ENCODE measurements around the gene GJB5. TPM values are rescaled to one million over a fixed set of nuclear protein-coding genes. Genes with fewer than 3 reads are reported as not detected.

GJB5 gene
- total RNA-seq, 1 experiment from 2014 or later, result not detected

DNA sequence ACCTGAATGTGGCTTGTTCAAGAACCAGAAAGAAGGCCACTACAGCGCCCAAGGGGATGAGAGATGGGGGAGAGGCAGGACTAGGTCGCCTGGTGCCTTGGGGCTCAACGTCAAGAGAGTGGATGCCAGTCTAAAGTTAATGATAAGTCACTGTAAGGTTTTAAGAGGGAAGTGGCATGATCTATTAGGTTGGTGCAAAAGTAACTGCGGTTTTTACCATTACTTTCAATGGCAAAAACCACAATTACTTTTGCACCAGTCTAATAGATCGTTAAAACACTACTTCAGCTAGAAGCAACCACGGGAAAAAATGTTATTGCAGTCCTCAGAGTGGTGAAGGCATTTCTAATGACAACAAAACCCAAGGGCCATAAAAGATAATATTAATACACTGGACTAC, 23.5 kb downstream of the GJB5 start:
- POLR2A ChIA-PET, result no interaction called here
- DNase-seq (ENCODE audit: low read depth, low spot score) (no peak), ATAC-seq (no peak)
- intact Hi-C loops (cut with micrococcal nuclease; ENCODE audit: unreplicated experiment) (no loop called here), in situ Hi-C loops (cut with HindIII; ENCODE audit: low pct_unique_long_range_greater_than_20kb, low sequenced_read_pairs) (no loop called here)
- no TSS peak for BruUV-seq (replicated peaks)
- Histone ChIP-seq H3K4me3 (ENCODE audit: low read depth in 2 of 2, low read length in 2 of 2) (no peak overlapping the region), H3K27ac (ENCODE audit: low read length) (no peak overlapping the region), H3K9me3 (ENCODE audit: control insufficient read depth, insufficient read depth, low read depth, low read length) (no peaks in the 10 kb centered on the region), H3K27me3 (ENCODE audit: control insufficient read depth, insufficient read depth, low read length) (peaks cover 3% of the 10 kb centered on the region), H3K36me3 (ENCODE audit: control insufficient read depth, insufficient read depth, low read length) (peaks cover 5% of the 10 kb centered on the region; the same call in 1 of the 2 replicates), H3K4me1 (ENCODE audit: control insufficient read depth, insufficient read depth, low read length) (peaks cover 5% of the 10 kb centered on the region; the same call in 1 of the 2 replicates)
- TF ChIP-seq SIN3A (IDR thresholded peaks at IDR 0.05; ENCODE audit: borderline replicate concordance, insufficient read depth, low read depth, low read length) (no peak), CTCF (IDR thresholded peaks at IDR 0.05) (no peak), POLR2AphosphoS5 (IDR thresholded peaks at IDR 0.05; ENCODE audit: low read depth, low read length) (no peak), TCF7L2 (IDR thresholded peaks at IDR 0.05; ENCODE audit: low read depth, low read length) (no peak)
- TF ChIP-seq, protein P1, sequence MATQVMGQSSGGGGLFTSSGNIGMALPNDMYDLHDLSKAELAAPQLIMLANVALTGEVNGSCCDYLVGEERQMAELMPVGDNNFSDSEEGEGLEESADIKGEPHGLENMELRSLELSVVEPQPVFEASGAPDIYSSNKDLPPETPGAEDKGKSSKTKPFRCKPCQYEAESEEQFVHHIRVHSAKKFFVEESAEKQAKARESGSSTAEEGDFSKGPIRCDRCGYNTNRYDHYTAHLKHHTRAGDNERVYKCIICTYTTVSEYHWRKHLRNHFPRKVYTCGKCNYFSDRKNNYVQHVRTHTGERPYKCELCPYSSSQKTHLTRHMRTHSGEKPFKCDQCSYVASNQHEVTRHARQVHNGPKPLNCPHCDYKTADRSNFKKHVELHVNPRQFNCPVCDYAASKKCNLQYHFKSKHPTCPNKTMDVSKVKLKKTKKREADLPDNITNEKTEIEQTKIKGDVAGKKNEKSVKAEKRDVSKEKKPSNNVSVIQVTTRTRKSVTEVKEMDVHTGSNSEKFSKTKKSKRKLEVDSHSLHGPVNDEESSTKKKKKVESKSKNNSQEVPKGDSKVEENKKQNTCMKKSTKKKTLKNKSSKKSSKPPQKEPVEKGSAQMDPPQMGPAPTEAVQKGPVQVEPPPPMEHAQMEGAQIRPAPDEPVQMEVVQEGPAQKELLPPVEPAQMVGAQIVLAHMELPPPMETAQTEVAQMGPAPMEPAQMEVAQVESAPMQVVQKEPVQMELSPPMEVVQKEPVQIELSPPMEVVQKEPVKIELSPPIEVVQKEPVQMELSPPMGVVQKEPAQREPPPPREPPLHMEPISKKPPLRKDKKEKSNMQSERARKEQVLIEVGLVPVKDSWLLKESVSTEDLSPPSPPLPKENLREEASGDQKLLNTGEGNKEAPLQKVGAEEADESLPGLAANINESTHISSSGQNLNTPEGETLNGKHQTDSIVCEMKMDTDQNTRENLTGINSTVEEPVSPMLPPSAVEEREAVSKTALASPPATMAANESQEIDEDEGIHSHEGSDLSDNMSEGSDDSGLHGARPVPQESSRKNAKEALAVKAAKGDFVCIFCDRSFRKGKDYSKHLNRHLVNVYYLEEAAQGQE (IDR thresholded peaks at IDR 0.05; ENCODE audit: insufficient read depth in 1 of 2, low read depth in 2 of 2, low read length in 1 of 2), result no peak
- CTCF ChIA-PET, result no interaction called here

DNA sequence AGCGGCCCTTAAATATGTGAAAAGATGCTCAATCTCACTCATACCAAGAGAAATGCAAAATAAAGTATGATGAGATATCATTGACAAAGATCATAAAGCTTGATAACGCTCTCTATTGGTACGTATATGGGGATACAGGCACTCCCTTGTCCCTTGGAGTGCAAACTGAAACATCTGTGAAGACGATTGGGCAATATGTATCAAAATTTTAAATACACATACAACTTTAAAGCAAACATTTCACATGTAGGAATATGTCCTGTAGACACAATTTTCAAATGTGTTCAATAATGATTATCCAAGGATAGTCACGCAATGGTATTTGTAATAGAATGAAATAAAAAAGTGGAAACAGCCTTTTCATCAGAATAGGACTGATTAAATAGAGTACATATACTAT, 24.2 kb downstream of the GJB5 start:
- no TSS peak for BruUV-seq (replicated peaks)

More for the DNA sequence above, 24.2 kb downstream of the GJB5 start:
- H3K36me3 ChIP-seq (ENCODE audit: control insufficient read depth, insufficient read depth, low read length), result peaks cover 5% of the 10 kb centered on the region; the same call in 1 of the 2 replicates
- POLR2A ChIA-PET, result interaction anchor here (0.6 kb wide), 1 partner anchor 1197 kb away, joined by 3 read pairs; no protein-coding TSS in a partner anchor
- H3K4me1 ChIP-seq (ENCODE audit: control insufficient read depth, insufficient read depth, low read length), result peaks cover 5% of the 10 kb centered on the region; the same call in 1 of the 2 replicates
- H3K9me3 ChIP-seq (ENCODE audit: control insufficient read depth, insufficient read depth, low read depth, low read length), result no peaks in the 10 kb centered on the region
- H3K27me3 ChIP-seq (ENCODE audit: control insufficient read depth, insufficient read depth, low read length), result peaks cover 3% of the 10 kb centered on the region
- intact Hi-C loops (cut with micrococcal nuclease; ENCODE audit: unreplicated experiment), result no loop called here
- ATAC-seq (no peak), DNase-seq (ENCODE audit: low read depth, low spot score) (no peak)
- in situ Hi-C loops (cut with HindIII; ENCODE audit: low pct_unique_long_range_greater_than_20kb, low sequenced_read_pairs), result no loop called here
- CTCF ChIA-PET, result no interaction called here
- no peak overlapping the region for H3K4me3 ChIP-seq (ENCODE audit: low read depth in 2 of 2, low read length in 2 of 2)
- TF ChIP-seq, protein P1 (IDR thresholded peaks at IDR 0.05; ENCODE audit: insufficient read depth in 1 of 2, low read depth in 2 of 2, low read length in 1 of 2), result no peak
- TF ChIP-seq POLR2AphosphoS5 (IDR thresholded peaks at IDR 0.05; ENCODE audit: low read depth, low read length), result no peak
- TF ChIP-seq SIN3A (IDR thresholded peaks at IDR 0.05; ENCODE audit: borderline replicate concordance, insufficient read depth, low read depth, low read length), result no peak
- TF ChIP-seq TCF7L2 (IDR thresholded peaks at IDR 0.05; ENCODE audit: low read depth, low read length), result no peak
- TF ChIP-seq CTCF (IDR thresholded peaks at IDR 0.05), result no peak
- no peak overlapping the region for H3K27ac ChIP-seq (ENCODE audit: low read length)
